HepG2 (cell line): ENCODE data around the gene ERCC5. TPM values are rescaled to one million over a fixed set of nuclear protein-coding genes. Genes with fewer than 3 reads are reported as not detected.

Source experiments
- ATAC-seq: fragments of 200-7000 bp; cut with Tn5 transposase; 3 replicates; pipeline ENCODE4 v1.9.1; 2020; ENCODE audit warnings: mild to moderate bottlenecking, moderate library complexity
- BruUV-seq: library from RNA; stranded (reverse); fragments of 400-500 nt; replicated peaks from 2 replicates; lab custom pipeline; 2021; lab: Mats Ljungman, UMichigan
- CTCF ChIA-PET: fragments of 300-600 bp; formaldehyde crosslinking; extraction: SDS; loops from one replicate; lab custom pipeline; 2021; ENCODE audit warnings: low total read pairs, inconsistent platforms, low intra/inter-chr PET ratio; lab: Yijun Ruan, JAX
- POLR2A ChIA-PET: fragments of 350-600 bp; sonication (Branson Sonifier 250); formaldehyde crosslinking; loops from one replicate; lab custom pipeline; 2020; ENCODE audit warnings: antibody characterized with exemption, inconsistent platforms; lab: Yijun Ruan, JAX
- DNase-seq: peaks from one replicate; pipeline ENCODE4 v3.0.0-alpha.2; 2015; ENCODE audit warnings: low spot score
- FAIRE-seq: peaks from 3 replicates; lab custom pipeline; 2011; peaks lifted over from hg19 to GRCh38; lab: Jason Lieb, UNC
- H2AFZ ChIP-seq: one replicate; pipeline ENCODE4 v1.6.1; 2011; ENCODE audit warnings: low read length, inconsistent platforms
- H3K27ac ChIP-seq: fragments of 300-600 bp; 3 replicates; pipeline ENCODE4 v1.8.0; 2011; ENCODE audit warnings: mixed run types, mild to moderate bottlenecking, mixed read lengths, low read length, inconsistent platforms; ENCODE audit not compliant: insufficient read depth; ENCODE audit errors: extremely low read length
- H3K27me3 ChIP-seq, 2 experiments: fragments of 200-600 bp in 1 of 2; 2 replicates in 1 of 2; 3 replicates in 1 of 2; pipeline versions ENCODE4 v1.6.0 to v1.8.0; 2011; ENCODE audit warnings: low read length in 2 of 2, mild to moderate bottlenecking in 2 of 2, moderate library complexity in 2 of 2, inconsistent platforms in 1 of 2; ENCODE audit not compliant: insufficient read depth in 2 of 2, control insufficient read depth in 1 of 2
- H3K36me3 ChIP-seq, 2 experiments: fragments of 200-600 bp in 1 of 2; replicated peaks in 1 of 2; 2 replicates in 1 of 2; 3 replicates in 1 of 2; pipeline versions ENCODE4 v1.5.1 to v1.8.0; 2011; ENCODE audit warnings: low read length in 2 of 2, inconsistent platforms in 1 of 2; ENCODE audit not compliant: insufficient read depth in 2 of 2, control insufficient read depth in 1 of 2
- H3K4me1 ChIP-seq: 2 replicates; pipeline ENCODE4 v1.5.1; 2012; ENCODE audit warnings: low read length, inconsistent platforms; ENCODE audit not compliant: insufficient read depth
- H3K4me2 ChIP-seq: 2 replicates; pipeline ENCODE4 v1.6.0; 2011; ENCODE audit warnings: low read depth, low read length, inconsistent platforms
- H3K4me3 ChIP-seq, 3 experiments: fragments of 200-600 bp in 1 of 3; sonication (generic), shearing (Covaris generic) in 1 of 3; replicated peaks in 1 of 3; 2 replicates each; pipeline ENCODE4 v1.5.1; 2011 to 2016; ENCODE audit warnings: low read length in 3 of 3, inconsistent platforms in 2 of 3, low read depth in 2 of 3, mild to moderate bottlenecking in 2 of 3, control low read depth in 1 of 3, mixed read lengths in 1 of 3; ENCODE audit not compliant: insufficient read depth in 1 of 3
- H3K79me2 ChIP-seq: one replicate; pipeline ENCODE4 v1.6.1; 2011; ENCODE audit warnings: low read length, inconsistent platforms; ENCODE audit not compliant: insufficient read depth
- H3K9ac ChIP-seq: 2 replicates; pipeline ENCODE4 v1.6.0; 2011; ENCODE audit warnings: mild to moderate bottlenecking, low read depth, low read length, inconsistent platforms; ENCODE audit not compliant: insufficient read depth
- H3K9me3 ChIP-seq: 2 replicates; pipeline ENCODE4 v1.5.1; 2012; ENCODE audit warnings: mild to moderate bottlenecking, low read length
- H4K20me1 ChIP-seq: 2 replicates; pipeline ENCODE4 v1.6.0; 2011; ENCODE audit warnings: inconsistent platforms, mild to moderate bottlenecking, low read length, moderate library complexity; ENCODE audit not compliant: insufficient read depth
- GTF3A ChIP-seq: sonication (generic); formaldehyde crosslinking; conservative IDR thresholded peaks from 2 replicates; pipeline ENCODE4 v1.4.0; 2020; ENCODE audit warnings: mild to moderate bottlenecking, missing genetic modification reagents
- HNRNPK ChIP-seq: fragments of 200-400 bp; formaldehyde crosslinking; IDR thresholded peaks from 2 replicates; pipeline ENCODE4 v1.6.1; 2018; ENCODE audit warnings: low read length, low read depth, moderate library complexity, mild to moderate bottlenecking; ENCODE audit not compliant: poor library complexity, severe bottlenecking
- KDM2A ChIP-seq: sonication (generic); formaldehyde crosslinking; IDR thresholded peaks from 2 replicates; pipeline ENCODE4 v1.4.0; 2020; ENCODE audit warnings: low read depth, missing genetic modification reagents, borderline replicate concordance
- KLF16 ChIP-seq, 2 experiments: sonication (generic) in 1 of 2; formaldehyde crosslinking in 1 of 2; IDR thresholded peaks; 2 replicates each; pipeline versions ENCODE4 v1.6.1 to v1.8.0; 2016 to 2023; ENCODE audit warnings: missing genetic modification reagents in 2 of 2, missing compliant biosample characterization in 1 of 2
- MATR3 ChIP-seq: sonication (generic); formaldehyde crosslinking; IDR thresholded peaks from 2 replicates; pipeline ENCODE4 v1.4.0; 2020; ENCODE audit warnings: missing genetic modification reagents
- RBFOX2 ChIP-seq: fragments of 200-400 bp; formaldehyde crosslinking; IDR thresholded peaks from 2 replicates; pipeline ENCODE4 v1.6.1; 2017; ENCODE audit warnings: low read depth, mild to moderate bottlenecking, low read length
- SMARCE1 ChIP-seq: fragments of 450-650 bp; IDR thresholded peaks from 2 replicates; pipeline ENCODE4 v1.6.1; 2017; ENCODE audit warnings: borderline replicate concordance
- ZBTB20 ChIP-seq: sonication (generic); formaldehyde crosslinking; IDR thresholded peaks from 2 replicates; pipeline ENCODE4 v1.8.1; 2023; ENCODE audit warnings: missing genetic modification reagents, low read depth, mild to moderate bottlenecking, borderline replicate concordance
- ZNF207 ChIP-seq: fragments of 450-650 bp; IDR thresholded peaks from 2 replicates; pipeline ENCODE4 v1.6.1; 2016; ENCODE audit warnings: antibody characterized with exemption, borderline replicate concordance
- ZNF607 ChIP-seq: sonication (generic); formaldehyde crosslinking; IDR thresholded peaks from 2 replicates; pipeline ENCODE4 v1.5.1; 2020; ENCODE audit warnings: missing genetic modification reagents, mild to moderate bottlenecking, borderline replicate concordance
- in situ Hi-C: cut with HindIII; loops from 2 replicates; pipeline ENCODE4 v1.10.0; 2017; ENCODE audit warnings: low pct_unique_long_range_greater_than_20kb; ENCODE audit not compliant: extremely low pct_ligation_motif_present
- intact Hi-C: fragments of 100-400 bp; cut with micrococcal nuclease; formaldehyde crosslinking; loops from one replicate; pipeline ENCODE4 v1.10.0; 2022; ENCODE audit not compliant: unreplicated experiment
- polyA plus RNA-seq, 8 experiments: library from polyadenylated mRNA; depleted of rRNA in 3 of 8; stranded (reverse) in 7 of 8; unstranded in 1 of 8; fragments of >200 nt; fragmentation: Illumina TruSeq in 4 of 8; extraction: Trizol in 4 of 8; gene quantifications; 2 replicates each; pipeline versions ENCODE4 v1.2.1 to v1.2.3, GENCODE V29; 2011 to 2016; ENCODE audit warnings: low read depth in 4 of 8, missing spikeins in 1 of 8, mixed read lengths in 1 of 8; ENCODE audit not compliant: insufficient read depth in 1 of 8
- total RNA-seq, 5 experiments: library from RNA; depleted of rRNA; stranded (reverse); fragments of >200 nt; fragmentation: Illumina TruSeq; extraction: Trizol; gene quantifications; 2 replicates each; pipeline ENCODE4 v1.2.3, GENCODE V29; 2016; ENCODE audit warnings: low read depth in 1 of 5
- TF ChIP-seq, protein P1 (sequence below): sonication (generic); formaldehyde crosslinking; IDR thresholded peaks from 2 replicates; pipeline ENCODE4 v1.4.0; 2020; ENCODE audit warnings: missing genetic modification reagents, borderline replicate concordance
- TF ChIP-seq, protein P2 (sequence below): sonication (generic); formaldehyde crosslinking; IDR thresholded peaks from 2 replicates; pipeline ENCODE4 v1.4.0; 2020; ENCODE audit warnings: missing genetic modification reagents
- TF ChIP-seq, protein P3 (sequence below): IDR thresholded peaks from 2 replicates; pipeline ENCODE4 v1.6.1; 2012; ENCODE audit warnings: low read length, improper control_type of control experiment

ERCC5 gene
- total and polyA plus RNA-seq, 2 of the 13 experiments (the other 11 are each of a cell fraction or from before 2014, with no cell fraction given), result 12.9 to 35.5 TPM

DNA sequence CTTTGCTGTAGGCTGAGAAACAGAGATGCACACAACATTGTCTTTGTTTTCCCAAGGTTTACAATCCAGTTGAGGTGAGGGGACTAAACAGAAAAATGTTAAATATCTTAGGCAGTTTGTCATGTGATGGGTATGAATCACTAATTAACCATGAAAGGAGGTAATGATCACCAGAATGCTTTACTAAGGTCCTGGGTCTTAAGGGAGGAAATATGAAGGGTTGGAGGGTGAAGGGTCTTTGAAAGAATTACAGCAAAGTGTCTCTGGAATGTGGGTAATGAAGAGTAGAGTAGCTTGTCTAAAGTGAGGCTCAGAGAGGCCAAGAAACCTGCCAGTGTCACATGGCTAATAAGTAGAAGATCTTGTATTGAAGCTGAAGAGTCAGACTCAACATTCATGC lies 27.9 kb upstream of the ERCC5 start:
- Histone ChIP-seq H3K36me3 (peaks cover 8 to 25% of the 10 kb centered on the region in 2 experiments; a peak in 4 of 5 replicates), H3K27me3 (no peaks in the 10 kb centered on the region), H3K4me2 (no peak overlapping the region), H3K9ac (no peak overlapping the region), H3K79me2 (peaks cover 14% of the 10 kb centered on the region), H3K4me3 (no peak overlapping the region), H2AFZ (no peak overlapping the region), H3K9me3 (no peaks in the 10 kb centered on the region), H3K27ac (no peak overlapping the region), H3K4me1 (peaks cover 14% of the 10 kb centered on the region), H4K20me1 (0 out of 2 replicates have a peak, but pooled peaks cover 5% of the 10 kb centered on the region)
- BruUV-seq, result no TSS peak
- in situ Hi-C loops (no loop called here), intact Hi-C loops (no loop called here)
- no peak for ATAC-seq
- FAIRE-seq, result no peak
- no peak for DNase-seq
- ChIA-PET CTCF (no interaction called here), POLR2A (no interaction called here)
- TF ChIP-seq, protein P1, sequence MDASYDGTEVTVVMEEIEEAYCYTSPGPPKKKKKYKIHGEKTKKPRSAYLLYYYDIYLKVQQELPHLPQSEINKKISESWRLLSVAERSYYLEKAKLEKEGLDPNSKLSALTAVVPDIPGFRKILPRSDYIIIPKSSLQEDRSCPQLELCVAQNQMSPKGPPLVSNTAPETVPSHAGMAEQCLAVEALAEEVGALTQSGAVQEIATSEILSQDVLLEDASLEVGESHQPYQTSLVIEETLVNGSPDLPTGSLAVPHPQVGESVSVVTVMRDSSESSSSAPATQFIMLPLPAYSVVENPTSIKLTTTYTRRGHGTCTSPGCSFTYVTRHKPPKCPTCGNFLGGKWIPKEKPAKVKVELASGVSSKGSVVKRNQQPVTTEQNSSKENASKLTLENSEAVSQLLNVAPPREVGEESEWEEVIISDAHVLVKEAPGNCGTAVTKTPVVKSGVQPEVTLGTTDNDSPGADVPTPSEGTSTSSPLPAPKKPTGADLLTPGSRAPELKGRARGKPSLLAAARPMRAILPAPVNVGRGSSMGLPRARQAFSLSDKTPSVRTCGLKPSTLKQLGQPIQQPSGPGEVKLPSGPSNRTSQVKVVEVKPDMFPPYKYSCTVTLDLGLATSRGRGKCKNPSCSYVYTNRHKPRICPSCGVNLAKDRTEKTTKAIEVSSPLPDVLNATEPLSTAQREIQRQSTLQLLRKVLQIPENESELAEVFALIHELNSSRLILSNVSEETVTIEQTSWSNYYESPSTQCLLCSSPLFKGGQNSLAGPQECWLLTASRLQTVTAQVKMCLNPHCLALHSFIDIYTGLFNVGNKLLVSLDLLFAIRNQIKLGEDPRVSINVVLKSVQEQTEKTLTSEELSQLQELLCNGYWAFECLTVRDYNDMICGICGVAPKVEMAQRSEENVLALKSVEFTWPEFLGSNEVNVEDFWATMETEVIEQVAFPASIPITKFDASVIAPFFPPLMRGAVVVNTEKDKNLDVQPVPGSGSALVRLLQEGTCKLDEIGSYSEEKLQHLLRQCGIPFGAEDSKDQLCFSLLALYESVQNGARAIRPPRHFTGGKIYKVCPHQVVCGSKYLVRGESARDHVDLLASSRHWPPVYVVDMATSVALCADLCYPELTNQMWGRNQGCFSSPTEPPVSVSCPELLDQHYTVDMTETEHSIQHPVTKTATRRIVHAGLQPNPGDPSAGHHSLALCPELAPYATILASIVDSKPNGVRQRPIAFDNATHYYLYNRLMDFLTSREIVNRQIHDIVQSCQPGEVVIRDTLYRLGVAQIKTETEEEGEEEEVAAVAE (CRISPR knock-in tag), result no peak
- no peak for TF ChIP-seq ZBTB20
- no peak for TF ChIP-seq SMARCE1
- no peak for TF ChIP-seq MATR3 (CRISPR knock-in tag)
- TF ChIP-seq HNRNPK, result no peak
- TF ChIP-seq, protein P2, sequence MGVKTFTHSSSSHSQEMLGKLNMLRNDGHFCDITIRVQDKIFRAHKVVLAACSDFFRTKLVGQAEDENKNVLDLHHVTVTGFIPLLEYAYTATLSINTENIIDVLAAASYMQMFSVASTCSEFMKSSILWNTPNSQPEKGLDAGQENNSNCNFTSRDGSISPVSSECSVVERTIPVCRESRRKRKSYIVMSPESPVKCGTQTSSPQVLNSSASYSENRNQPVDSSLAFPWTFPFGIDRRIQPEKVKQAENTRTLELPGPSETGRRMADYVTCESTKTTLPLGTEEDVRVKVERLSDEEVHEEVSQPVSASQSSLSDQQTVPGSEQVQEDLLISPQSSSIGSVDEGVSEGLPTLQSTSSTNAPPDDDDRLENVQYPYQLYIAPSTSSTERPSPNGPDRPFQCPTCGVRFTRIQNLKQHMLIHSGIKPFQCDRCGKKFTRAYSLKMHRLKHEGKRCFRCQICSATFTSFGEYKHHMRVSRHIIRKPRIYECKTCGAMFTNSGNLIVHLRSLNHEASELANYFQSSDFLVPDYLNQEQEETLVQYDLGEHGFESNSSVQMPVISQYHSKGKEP (CRISPR knock-in tag), result no peak
- TF ChIP-seq GTF3A (CRISPR knock-in tag), result no peak
- TF ChIP-seq, protein P3, sequence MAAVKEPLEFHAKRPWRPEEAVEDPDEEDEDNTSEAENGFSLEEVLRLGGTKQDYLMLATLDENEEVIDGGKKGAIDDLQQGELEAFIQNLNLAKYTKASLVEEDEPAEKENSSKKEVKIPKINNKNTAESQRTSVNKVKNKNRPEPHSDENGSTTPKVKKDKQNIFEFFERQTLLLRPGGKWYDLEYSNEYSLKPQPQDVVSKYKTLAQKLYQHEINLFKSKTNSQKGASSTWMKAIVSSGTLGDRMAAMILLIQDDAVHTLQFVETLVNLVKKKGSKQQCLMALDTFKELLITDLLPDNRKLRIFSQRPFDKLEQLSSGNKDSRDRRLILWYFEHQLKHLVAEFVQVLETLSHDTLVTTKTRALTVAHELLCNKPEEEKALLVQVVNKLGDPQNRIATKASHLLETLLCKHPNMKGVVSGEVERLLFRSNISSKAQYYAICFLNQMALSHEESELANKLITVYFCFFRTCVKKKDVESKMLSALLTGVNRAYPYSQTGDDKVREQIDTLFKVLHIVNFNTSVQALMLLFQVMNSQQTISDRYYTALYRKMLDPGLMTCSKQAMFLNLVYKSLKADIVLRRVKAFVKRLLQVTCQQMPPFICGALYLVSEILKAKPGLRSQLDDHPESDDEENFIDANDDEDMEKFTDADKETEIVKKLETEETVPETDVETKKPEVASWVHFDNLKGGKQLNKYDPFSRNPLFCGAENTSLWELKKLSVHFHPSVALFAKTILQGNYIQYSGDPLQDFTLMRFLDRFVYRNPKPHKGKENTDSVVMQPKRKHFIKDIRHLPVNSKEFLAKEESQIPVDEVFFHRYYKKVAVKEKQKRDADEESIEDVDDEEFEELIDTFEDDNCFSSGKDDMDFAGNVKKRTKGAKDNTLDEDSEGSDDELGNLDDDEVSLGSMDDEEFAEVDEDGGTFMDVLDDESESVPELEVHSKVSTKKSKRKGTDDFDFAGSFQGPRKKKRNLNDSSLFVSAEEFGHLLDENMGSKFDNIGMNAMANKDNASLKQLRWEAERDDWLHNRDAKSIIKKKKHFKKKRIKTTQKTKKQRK, result no peak
- no peak for TF ChIP-seq KDM2A (CRISPR knock-in tag)
- no peak for TF ChIP-seq KLF16 (CRISPR knock-in tag; IDR thresholded peaks at IDR 0.05)
- no peak for TF ChIP-seq ZNF607 (CRISPR knock-in tag)
- TF ChIP-seq ZNF207, result no peak
- no peak for TF ChIP-seq RBFOX2
